Mucosa of stomach (tissue), 1 donor: ENCODE measurements around the gene ACSBG1.

Experiments used
- H3K27me3 ChIP-seq: one replicate; pipeline ENCODE4 v1.7.0; 2013; ENCODE audit warnings: mild to moderate bottlenecking, low read length; ENCODE audit not compliant: control insufficient read depth, insufficient read depth
- H3K36me3 ChIP-seq: one replicate; pipeline ENCODE4 v1.7.0; 2013; ENCODE audit warnings: low read length; ENCODE audit not compliant: control insufficient read depth, insufficient read depth
- H3K4me1 ChIP-seq: one replicate; pipeline ENCODE4 v1.7.0; 2013; ENCODE audit warnings: mild to moderate bottlenecking, low read length; ENCODE audit not compliant: control insufficient read depth, insufficient read depth
- H3K4me3 ChIP-seq: one replicate; pipeline ENCODE4 v1.7.0; 2013; ENCODE audit warnings: low read length
- H3K9ac ChIP-seq: one replicate; pipeline ENCODE4 v1.7.0; 2013; ENCODE audit warnings: mild to moderate bottlenecking, low read length, moderate library complexity
- H3K9me3 ChIP-seq: one replicate; pipeline ENCODE4 v1.7.0; 2013; ENCODE audit warnings: mild to moderate bottlenecking, low read length, moderate library complexity; ENCODE audit not compliant: control insufficient read depth
- donor health status: Pancreatic carcinoma.

The ACSBG1 gene

DNA sequence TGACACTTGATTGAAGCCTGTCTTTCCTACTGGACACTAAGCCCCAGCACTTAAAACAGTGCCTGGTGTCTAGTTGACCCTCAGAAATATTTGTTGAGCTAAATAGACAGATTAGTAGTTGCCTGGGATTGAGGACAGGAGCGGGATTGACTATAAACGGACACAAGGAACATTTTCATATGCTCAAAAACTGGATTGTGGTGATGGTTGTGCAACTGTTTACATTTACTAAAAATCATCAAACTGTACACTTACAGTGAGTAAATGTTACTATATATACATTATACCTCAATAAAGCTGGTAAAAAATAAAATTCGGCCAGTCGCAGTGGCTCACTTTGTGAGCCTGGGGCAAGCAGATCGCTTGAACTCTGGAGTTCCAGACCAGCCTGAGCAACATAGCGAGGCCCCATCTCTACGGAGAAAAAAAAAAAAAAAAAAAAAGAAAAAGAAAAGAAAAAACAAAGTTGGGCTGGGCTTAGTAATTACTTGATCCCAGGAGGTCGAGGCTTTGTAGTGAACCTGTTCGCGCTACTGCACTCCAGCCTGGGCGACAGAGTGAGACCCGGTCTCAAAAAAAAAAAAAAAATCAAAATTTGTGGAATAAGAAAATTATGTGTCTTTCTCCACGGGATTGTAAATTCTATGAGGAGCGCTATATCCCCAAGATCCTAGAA, 85.8 kb downstream of the ACSBG1 start:
- peak overlapping the region; percentile 34 for H3K4me3 ChIP-seq
- no peaks in the 10 kb centered on the region for H3K36me3 ChIP-seq
- no peaks in the 10 kb centered on the region for H3K9me3 ChIP-seq
- peaks cover 24% of the 10 kb centered on the region for H3K4me1 ChIP-seq
- peak overlapping the region; percentile 72 for H3K9ac ChIP-seq
- H3K27me3 ChIP-seq: no peaks in the 10 kb centered on the region

DNA sequence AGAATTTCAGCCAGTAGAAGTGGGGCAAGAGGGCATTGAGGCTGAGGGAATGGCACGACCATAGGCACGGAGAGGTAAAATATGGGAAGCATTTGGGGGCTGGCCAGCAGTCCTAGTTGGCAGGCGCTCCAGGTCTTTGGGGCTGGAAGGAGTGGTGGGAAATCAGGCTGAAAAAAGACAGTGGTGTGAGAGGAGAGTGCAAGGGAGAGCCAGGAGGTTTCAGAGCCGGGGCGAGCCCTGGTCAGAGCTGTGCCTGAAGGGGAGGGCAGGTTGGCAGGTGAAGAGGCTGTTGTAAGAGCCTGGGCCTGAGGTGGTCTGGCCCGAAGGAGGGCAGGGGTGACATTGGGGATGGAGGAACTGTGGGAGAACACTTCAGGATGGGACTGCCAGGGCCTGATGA, 86.8 kb downstream of the ACSBG1 start:
- Histone ChIP-seq H3K4me3 (no peak overlapping the region), H3K36me3 (no peaks in the 10 kb centered on the region), H3K4me1 (peaks cover 24% of the 10 kb centered on the region), H3K27me3 (no peaks in the 10 kb centered on the region), H3K9me3 (no peaks in the 10 kb centered on the region), H3K9ac (no peak overlapping the region)

- Histone ChIP-seq H3K9me3 (no peaks in the 10 kb centered on the region), H3K4me3 (no peak overlapping the region), H3K27me3 (no peaks in the 10 kb centered on the region), H3K4me1 (peaks cover 24% of the 10 kb centered on the region), H3K9ac (no peak overlapping the region), H3K36me3 (no peaks in the 10 kb centered on the region)
These were observed 87.8 kb downstream of the ACSBG1 start for GRCh38 chr15:78146425-78147154.

- H3K4me3 ChIP-seq: no peak overlapping the region
- peaks cover 13% of the 10 kb centered on the region for H3K4me1 ChIP-seq
- no peaks in the 10 kb centered on the region for H3K9me3 ChIP-seq
- H3K9ac ChIP-seq: no peak overlapping the region
- H3K27me3 ChIP-seq: no peaks in the 10 kb centered on the region
- no peaks in the 10 kb centered on the region for H3K36me3 ChIP-seq
These were observed 92.0 kb downstream of the ACSBG1 start for GRCh38 chr15:78142332-78142731.

DNA sequence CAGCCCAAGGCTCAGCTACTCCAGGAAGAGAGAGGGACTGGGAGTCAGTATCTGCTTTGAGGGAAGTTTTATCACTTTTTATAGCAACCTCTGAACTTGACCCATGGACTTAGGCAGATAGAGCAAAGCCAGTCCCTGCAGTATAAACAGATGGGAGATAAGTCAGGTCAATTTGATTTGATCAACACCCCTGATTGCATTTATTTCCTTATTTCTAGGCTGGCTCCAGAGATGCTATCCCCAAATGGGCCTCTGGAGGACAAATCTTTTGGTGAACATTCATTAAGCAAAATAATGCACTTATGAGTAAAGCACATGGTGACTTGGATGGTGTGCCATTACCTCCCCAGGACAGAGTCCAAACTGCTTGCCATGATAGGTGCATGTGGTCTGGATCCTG, 94.1 kb downstream of the ACSBG1 start:
- no peaks in the 10 kb centered on the region for H3K9me3 ChIP-seq
- no peak overlapping the region for H3K9ac ChIP-seq
- H3K4me1 ChIP-seq: peaks cover 13% of the 10 kb centered on the region
- H3K36me3 ChIP-seq: no peaks in the 10 kb centered on the region
- no peak overlapping the region for H3K4me3 ChIP-seq
- no peaks in the 10 kb centered on the region for H3K27me3 ChIP-seq

GRCh38 chr15:78139578-78139977, 94.8 kb downstream of the ACSBG1 start:
- no peaks in the 10 kb centered on the region for H3K27me3 ChIP-seq
- peaks cover 13% of the 10 kb centered on the region for H3K4me1 ChIP-seq
- H3K9ac ChIP-seq: no peak overlapping the region
- no peak overlapping the region for H3K4me3 ChIP-seq
- H3K9me3 ChIP-seq: no peaks in the 10 kb centered on the region
- no peaks in the 10 kb centered on the region for H3K36me3 ChIP-seq

GRCh38 chr15:78133801-78134200, 100.6 kb downstream of the ACSBG1 start:
- H3K9me3 ChIP-seq: no peaks in the 10 kb centered on the region
- H3K27me3 ChIP-seq: peaks cover 4% of the 10 kb centered on the region
- H3K36me3 ChIP-seq: no peaks in the 10 kb centered on the region
- H3K4me3 ChIP-seq: no peak overlapping the region
- H3K4me1 ChIP-seq: peaks cover 15% of the 10 kb centered on the region
- H3K9ac ChIP-seq: no peak overlapping the region

- Histone ChIP-seq H3K27me3 (peaks cover 4% of the 10 kb centered on the region), H3K9ac (peak within 1 kb of the TSS; percentile 87), H3K9me3 (no peaks in the 10 kb centered on the region), H3K36me3 (no peaks in the 10 kb centered on the region), H3K4me1 (peaks cover 21% of the 10 kb centered on the region), H3K4me3 (peak within 1 kb of the TSS; percentile 72)
These were observed 102.9 kb downstream of the ACSBG1 start, which contains the start of gene CIB2 for GRCh38 chr15:78131295-78132061. Gene CIB2, minus strand, starts transcription at chr15:78131445. Its CDS starts 230 bp downstream, at chr15:78131215.

GRCh38 chr15:78130466-78131294, 103.7 kb downstream of the ACSBG1 start:
- no peaks in the 10 kb centered on the region for H3K36me3 ChIP-seq
- H3K4me1 ChIP-seq: peaks cover 18% of the 10 kb centered on the region
- no peaks in the 10 kb centered on the region for H3K9me3 ChIP-seq
- peaks cover 4% of the 10 kb centered on the region for H3K27me3 ChIP-seq
- no peak overlapping the region for H3K4me3 ChIP-seq
- H3K9ac ChIP-seq: no peak overlapping the region

DNA sequence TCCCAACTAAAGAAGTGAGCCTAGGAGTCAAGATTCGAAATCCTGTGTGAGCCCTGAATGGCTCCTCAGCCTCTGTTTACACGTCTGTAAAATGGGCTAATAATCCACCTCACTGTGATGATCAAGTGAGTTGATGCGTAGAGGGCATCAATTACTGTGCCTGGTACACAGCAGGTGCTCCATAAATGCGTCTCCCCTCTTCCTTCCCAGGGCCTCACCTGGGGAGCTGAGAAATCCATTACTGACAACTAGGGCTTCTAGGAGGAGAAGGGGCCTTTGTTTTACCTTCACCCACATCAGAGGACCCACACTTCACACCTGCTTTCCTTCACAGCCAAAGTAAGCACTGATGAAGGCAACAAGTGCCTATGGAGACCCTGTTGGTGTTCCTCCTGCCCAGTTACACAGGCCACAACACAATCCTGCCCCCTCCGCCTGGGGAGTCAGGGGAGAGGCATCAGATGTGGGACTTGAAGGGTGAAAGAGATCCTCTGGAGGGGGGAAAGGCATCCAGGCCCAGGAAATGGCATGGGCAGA, 104.5 kb downstream of the ACSBG1 start:
- H3K9ac ChIP-seq: no peak overlapping the region
- H3K9me3 ChIP-seq: no peaks in the 10 kb centered on the region
- H3K36me3 ChIP-seq: no peaks in the 10 kb centered on the region
- H3K4me3 ChIP-seq: no peak overlapping the region
- peaks cover 18% of the 10 kb centered on the region for H3K4me1 ChIP-seq
- H3K27me3 ChIP-seq: peaks cover 4% of the 10 kb centered on the region

DNA sequence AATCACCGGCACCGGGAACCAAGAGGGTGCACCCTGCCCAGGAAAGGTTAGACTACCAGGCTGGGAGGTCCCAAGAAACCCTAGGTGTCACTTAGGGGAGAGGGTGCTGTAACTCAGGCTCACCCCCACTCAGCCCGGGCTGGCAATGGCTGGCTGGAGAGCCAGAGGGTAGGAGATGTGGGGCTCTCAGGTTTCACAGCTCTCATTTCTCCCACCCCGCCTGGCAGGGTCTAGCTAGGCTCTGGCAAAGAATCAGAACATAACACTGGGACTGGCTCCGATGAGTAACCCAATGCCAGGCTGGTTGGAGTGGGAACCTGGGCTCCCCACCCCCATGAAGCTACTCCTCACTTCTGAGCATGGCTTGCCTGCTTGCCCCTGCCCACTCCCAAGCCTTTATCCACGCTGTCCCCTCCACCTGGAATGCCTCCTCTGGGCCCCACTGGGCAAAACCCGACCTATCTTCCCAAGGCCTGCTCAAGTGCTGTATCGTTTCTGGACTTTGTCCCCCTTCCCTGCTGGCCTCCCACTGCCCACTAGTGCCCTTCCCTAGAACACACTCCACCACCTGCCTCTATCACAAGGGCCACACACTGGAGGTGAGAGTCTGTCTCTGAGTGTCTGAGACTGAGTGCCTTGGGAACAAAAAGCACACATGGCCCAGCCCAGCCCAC, 105.2 kb downstream of the ACSBG1 start:
- Histone ChIP-seq H3K9me3 (no peaks in the 10 kb centered on the region), H3K4me1 (peaks cover 18% of the 10 kb centered on the region), H3K36me3 (no peaks in the 10 kb centered on the region), H3K27me3 (peaks cover 4% of the 10 kb centered on the region), H3K4me3 (no peak overlapping the region), H3K9ac (no peak overlapping the region)
